Vagina (tissue), 2 donors: ENCODE measurements around the gene POU4F3.

ENCODE experiments used
- POLR2A ChIP-seq, 2 donors: fragments of 450-650 bp; IDR thresholded peaks; one replicate each; pipeline ENCODE4 v1.6.1; 2017; ENCODE audit warnings: antibody characterized with exemption in 2 of 2, mild to moderate bottlenecking in 2 of 2, moderate library complexity in 2 of 2
- POLR2AphosphoS5 ChIP-seq, 2 donors: sonication (generic); formaldehyde crosslinking; IDR thresholded peaks; one replicate each; pipeline ENCODE4 v1.9.0; 2017; ENCODE audit warnings: antibody characterized with exemption in 2 of 2, mild to moderate bottlenecking in 2 of 2, low read depth in 1 of 2; ENCODE audit not compliant: insufficient read depth in 1 of 2
- TF ChIP-seq, protein P1 (sequence below), 3 experiments: fragments of 450-650 bp in 2 of 3; fragments of 200-600 bp in 1 of 3; sonication (generic) in 1 of 3; IDR thresholded peaks; one replicate each; pipeline ENCODE4 v1.5.1; 2017 to 2019; ENCODE audit warnings: antibody characterized with exemption in 3 of 3, mild to moderate bottlenecking in 2 of 3, moderate library complexity in 2 of 3

DNA sequence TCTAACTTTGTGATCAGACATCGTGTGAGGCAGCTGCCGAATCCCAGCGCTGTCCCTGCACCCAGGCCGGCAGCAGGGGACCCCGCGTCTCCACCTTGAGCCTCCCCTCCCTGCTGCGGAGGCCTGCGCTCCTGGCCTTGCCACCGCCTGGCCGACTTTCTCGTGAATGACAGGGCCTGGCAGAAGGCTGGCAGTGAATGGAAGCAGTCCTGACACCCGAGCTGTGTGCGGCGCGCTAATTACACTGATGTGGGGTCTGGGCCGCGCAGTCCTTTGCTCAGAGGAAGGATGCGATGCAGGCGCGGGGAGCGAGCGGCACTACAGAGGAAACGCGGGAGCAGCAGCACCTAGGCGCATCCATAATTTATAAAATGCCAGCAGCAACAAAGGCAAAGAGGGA, 40.3 kb downstream of the POU4F3 start:
- TF ChIP-seq, protein P1, sequence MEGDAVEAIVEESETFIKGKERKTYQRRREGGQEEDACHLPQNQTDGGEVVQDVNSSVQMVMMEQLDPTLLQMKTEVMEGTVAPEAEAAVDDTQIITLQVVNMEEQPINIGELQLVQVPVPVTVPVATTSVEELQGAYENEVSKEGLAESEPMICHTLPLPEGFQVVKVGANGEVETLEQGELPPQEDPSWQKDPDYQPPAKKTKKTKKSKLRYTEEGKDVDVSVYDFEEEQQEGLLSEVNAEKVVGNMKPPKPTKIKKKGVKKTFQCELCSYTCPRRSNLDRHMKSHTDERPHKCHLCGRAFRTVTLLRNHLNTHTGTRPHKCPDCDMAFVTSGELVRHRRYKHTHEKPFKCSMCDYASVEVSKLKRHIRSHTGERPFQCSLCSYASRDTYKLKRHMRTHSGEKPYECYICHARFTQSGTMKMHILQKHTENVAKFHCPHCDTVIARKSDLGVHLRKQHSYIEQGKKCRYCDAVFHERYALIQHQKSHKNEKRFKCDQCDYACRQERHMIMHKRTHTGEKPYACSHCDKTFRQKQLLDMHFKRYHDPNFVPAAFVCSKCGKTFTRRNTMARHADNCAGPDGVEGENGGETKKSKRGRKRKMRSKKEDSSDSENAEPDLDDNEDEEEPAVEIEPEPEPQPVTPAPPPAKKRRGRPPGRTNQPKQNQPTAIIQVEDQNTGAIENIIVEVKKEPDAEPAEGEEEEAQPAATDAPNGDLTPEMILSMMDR (IDR thresholded peaks at IDR 0.05), result no peak
- TF ChIP-seq POLR2AphosphoS5 (IDR thresholded peaks at IDR 0.05; ENCODE audit: insufficient read depth in 1 of 2, low read depth in 1 of 2) (no peak), POLR2A (IDR thresholded peaks at IDR 0.05) (no peak)
